GM21381 (cell line): ENCODE measurements around the gene ECM1.
A peak's percentile ranks its signal among the peaks of the same experiment; 100 is the strongest.

Source experiments
- ATAC-seq: cut with Tn5 transposase; IDR thresholded peaks from one replicate; pipeline ENCODE4 v1.9.1; 2021; ENCODE audit warnings: mild to moderate bottlenecking, moderate library complexity; ENCODE audit not compliant: unreplicated experiment

The ECM1 gene

GRCh38 chr1:150511985-150512660 lies 4.2 kb downstream of the ECM1 start:
- ATAC-seq: no peak

- ATAC-seq: no peak
These were observed 4.9 kb downstream of the ECM1 start for GRCh38 chr1:150512846-150513245.

GRCh38 chr1:150513351-150513791 lies 5.5 kb downstream of the ECM1 start:
- no peak for ATAC-seq

DNA sequence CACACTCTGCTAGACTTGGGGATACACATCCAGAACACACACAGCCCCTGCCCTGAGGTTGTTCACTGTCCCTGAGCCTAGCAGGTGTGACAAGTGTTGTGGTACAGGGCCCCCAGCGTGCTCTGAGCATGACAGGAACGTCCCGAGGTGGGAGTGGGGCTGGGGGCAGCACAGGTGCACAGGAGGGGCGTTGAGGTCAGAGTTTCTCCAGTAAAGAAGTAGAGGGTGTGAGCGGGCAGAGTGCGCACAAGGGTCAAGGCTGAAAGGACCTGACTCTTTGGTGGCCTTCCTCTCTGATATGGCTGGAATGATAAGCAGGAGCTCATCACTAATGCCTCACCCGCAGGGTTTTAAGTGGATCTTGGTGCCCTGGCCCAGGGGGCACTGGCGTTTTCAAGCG lies 6.4 kb downstream of the ECM1 start:
- ATAC-seq: no peak

GRCh38 chr1:150514913-150515327 lies 7.0 kb downstream of the ECM1 start:
- no peak for ATAC-seq

- ATAC-seq: peak; percentile 97
These were observed 7.6 kb downstream of the ECM1 start, which contains the start of gene FALEC for GRCh38 chr1:150515328-150516049. Gene FALEC (plus strand): TSS chr1:150515752.

GRCh38 chr1:150516050-150516591 lies 8.2 kb downstream of the ECM1 start:
- ATAC-seq: no peak

- no peak for ATAC-seq
These were observed 8.7 kb downstream of the ECM1 start for GRCh38 chr1:150516616-150517015.

DNA sequence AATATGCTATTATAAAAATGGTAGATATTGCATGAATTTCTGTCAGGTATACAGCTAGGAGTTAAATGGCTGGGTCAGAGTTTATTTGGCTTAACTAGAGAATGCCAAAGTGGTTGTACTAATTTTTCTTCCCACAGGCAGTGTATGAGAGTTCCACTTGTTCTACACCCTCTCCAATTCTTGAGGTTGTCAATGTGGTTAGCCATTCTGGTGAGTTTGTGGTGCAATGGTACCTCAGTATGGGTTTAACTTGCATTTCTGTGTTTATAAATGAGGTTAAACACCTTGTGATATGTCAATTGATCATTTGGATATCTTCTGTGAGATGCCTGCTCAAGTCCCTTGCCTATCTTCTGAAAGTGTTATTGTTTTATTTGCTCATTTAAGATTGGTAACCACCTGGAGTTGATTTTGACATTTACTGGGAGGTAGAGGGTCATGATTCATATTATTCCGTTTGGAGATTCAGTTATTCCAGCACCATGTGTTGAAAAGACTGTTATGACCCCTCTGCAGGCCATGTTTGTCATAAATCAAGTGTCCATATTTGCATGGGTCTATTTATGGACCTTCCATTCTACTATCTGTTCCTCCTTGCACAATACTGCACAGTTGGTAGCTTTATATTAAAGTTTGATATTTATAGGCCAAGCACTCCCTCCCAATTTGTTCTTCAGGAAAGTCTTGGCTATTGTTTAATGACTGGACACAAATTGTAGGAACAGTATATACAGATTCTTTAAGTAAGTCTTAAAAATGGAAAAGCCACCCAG lies 13.5 kb downstream of the ECM1 start:
- ATAC-seq: no peak

DNA sequence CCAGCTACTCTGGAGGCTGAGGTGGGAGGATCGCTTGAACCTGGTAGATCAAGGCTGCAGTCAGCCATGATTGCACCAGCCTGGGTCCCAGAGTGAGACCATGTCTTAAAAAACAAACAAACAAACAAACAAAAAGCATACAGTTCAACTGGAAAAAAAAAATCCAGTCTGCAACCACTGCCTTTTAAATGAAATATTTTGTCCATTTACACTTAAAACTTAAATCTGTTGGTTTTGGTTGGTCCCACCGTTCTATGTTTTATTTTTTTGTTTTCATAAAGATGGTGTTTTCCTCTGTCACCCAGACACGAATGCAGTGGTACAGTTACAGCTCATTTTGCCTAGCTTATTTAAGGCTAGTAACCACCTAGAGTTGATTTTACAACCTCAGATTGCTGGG lies 17.4 kb downstream of the ECM1 start:
- ATAC-seq: no peak

GRCh38 chr1:150528196-150528595 lies 20.3 kb downstream of the ECM1 start:
- no peak for ATAC-seq

GRCh38 chr1:150529017-150529416 lies 21.1 kb downstream of the ECM1 start:
- no peak for ATAC-seq

DNA sequence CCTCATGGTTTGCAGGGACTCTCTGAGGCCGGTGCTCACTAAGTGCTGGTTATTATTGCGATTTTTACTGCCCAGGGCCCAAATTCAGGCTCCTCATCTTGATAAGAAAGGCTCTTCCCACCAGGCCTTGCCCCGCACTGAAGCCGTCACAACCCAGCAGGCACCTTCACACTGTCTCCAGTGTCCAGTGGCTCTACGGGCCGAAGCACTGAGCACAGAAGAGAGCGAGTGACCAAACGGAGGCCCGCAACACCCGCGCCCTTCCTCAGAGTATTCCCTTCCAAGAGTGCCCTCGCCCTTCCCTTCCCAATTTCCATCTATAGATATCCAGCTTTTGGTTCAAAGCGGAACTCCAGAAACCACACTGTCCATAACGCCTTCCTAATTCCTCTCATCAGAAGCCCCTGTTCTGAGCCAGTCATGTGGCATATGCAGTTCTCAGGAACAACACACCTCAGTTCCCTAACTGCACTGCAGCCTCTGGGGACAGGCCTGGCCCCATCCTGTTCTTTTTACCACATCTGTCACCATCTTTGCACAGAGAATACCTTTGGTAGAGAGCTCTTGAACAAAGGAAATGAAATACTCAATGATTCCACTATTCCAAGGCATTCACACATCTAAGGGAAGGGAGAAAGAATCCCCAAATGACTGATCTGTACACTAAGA lies 22.7 kb downstream of the ECM1 start:
- ATAC-seq: no peak

- ATAC-seq: no peak
These were observed 25.0 kb downstream of the ECM1 start for GRCh38 chr1:150532860-150533259.

- ATAC-seq: no peak
These were observed 26.1 kb downstream of the ECM1 start for GRCh38 chr1:150534002-150534401.

DNA sequence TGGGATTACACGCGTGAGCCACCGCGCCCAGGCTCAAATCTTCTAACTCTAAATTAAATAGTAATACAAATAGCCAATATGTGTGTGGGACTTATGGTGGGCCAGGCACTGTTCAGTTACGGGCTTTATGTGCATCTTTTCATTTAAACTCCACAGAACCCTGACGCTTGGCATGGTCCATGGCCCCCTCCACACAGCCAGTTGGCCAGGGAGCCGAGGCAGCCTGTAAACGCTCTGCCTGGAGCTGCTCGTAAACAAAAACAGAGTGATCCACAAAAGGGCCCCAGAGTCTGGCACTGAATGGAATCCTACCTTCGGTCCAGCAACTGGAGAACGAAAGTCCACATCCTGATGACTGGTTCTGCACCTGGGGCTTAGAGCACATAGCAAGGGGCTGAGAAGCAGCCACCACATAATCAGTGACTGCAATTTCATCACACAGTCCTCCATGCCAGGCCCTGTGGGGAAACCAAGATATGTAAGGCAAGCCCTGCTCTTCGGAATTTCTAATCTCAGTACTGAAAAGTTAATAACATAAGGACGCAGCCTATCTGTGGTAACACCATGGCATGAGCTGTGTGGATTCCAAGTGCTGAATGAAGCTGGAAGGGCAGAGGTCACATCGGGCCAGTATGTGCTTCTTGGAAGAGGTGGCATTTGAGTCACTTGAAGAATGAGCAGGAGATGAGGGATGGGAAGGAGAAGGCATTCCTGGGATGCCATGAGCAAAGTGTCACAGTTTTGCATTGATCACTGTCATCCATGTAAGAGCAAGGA lies 27.8 kb downstream of the ECM1 start:
- no peak for ATAC-seq

DNA sequence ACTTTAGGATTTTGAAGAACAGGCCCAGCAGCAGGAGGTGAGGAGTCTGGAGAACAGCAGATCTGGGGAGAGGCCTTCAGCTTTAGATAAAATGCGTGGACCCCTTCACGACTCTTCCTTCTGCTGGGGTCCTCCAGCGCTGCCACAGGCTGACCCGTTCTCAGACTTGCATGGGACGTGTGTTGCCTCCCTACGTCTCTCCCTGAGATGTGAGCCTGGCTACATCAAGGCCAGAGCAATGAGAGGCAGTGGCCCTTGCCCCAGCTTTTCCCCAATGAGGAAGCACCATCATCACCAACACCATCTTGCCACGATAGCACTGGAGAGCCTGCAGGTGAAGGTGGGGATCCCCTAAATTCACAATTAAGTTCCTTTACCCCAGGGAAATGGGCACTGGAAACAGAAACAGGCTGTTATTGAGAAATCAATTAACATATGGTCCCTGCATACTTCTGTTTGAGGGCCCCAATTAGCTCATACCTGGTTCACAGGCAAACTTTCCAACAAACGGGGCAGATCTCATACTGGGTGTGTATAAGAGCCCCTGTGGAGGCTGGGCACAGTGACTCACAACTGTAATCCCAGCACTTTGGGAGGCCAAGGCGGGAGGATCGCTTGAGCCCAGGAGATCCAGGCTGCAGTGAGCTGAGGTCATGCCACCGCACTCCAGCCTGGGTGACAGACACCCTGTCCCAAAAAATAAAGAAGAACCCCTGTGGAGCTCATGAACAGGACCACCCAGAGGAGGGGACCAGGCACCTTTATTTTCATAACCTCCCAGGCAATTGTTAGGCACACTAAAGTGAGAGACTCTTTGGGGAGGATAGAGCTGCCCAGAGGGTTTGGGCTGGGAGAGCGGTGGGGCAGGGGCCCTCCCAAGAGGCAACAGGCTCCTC lies 29.2 kb downstream of the ECM1 start:
- no peak for ATAC-seq

DNA sequence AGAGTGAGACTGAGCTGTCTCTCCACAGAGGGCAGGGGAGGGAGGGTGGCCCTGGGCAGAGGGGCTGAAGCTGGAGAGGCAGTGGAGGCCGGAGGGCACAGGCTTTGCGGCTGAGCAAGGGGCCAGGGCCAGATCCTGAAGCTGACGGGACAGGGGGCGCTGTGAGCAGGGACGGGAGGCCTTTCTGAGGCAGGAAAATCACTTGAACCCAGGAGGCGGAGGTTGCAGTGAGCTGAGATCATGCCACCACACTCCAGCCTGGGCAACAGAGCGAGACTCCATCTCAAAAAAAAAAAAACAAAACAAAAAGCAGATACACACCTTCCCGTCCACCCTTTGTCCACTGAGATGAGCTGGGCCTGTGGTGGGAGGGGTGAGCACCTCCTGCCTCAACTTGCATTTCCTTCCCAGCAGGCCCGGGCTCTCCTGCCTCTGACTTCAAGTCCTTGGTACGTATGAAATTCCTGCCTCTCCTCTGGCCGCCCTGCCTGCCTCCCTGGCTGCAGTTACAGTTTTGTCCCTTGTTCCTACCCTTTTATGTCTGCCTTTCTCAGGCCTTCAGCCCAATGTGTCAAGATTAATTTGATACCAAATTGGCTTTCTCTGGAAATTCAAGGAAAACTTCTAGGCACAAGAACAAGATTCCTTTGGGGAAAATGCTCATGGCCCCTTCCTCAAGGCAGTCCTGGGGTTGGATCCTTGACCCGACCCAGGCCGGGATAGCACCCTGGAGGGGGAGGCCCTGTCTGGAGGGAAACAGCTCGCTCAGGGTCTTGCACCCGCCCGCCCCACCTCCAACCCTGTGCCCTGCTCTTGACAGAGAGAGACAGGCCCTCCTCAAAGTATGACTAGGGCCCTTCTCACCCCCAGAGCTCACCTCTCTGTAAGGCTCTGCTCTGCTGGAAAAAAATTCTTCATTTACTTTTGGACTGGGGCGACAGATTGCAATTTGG lies 30.1 kb downstream of the ECM1 start:
- no peak for ATAC-seq
